HEK293T (cell line): ENCODE data around the gene PTGS2.
"Not testable (repeated sequence)": the region's sequence is repeated elsewhere in the genome, so short reads cannot be mapped to it uniquely, and the experiment has no call there.

Source experiments
- CTCF ChIA-PET: fragments of 350-600 bp; formaldehyde crosslinking; extraction: SDS; loops from one replicate; lab custom pipeline; 2021; ENCODE audit warnings: antibody characterized with exemption, inconsistent platforms; lab: Yijun Ruan, JAX
- POLR2A ChIA-PET: fragments of 350-600 bp; formaldehyde crosslinking; extraction: SDS; loops from one replicate; lab custom pipeline; 2020; ENCODE audit warnings: antibody characterized with exemption, inconsistent platforms; lab: Yijun Ruan, JAX
- DNase-seq: peaks from one replicate; pipeline ENCODE4 v3.0.0; 2012; ENCODE audit warnings: mixed read lengths; ENCODE audit errors: extremely low spot score
- ARNT ChIP-seq: fragments of 450-650 bp; IDR thresholded peaks from 2 replicates; pipeline ENCODE4 v1.6.1; 2017; ENCODE audit warnings: mild to moderate bottlenecking
- BHLHE40 ChIP-seq: fragments of 450-650 bp; IDR thresholded peaks from 2 replicates; pipeline ENCODE4 v1.6.1; 2016; ENCODE audit warnings: mild to moderate bottlenecking, moderate library complexity, borderline replicate concordance
- CTBP1 ChIP-seq: fragments of 450-650 bp; IDR thresholded peaks from 2 replicates; pipeline ENCODE4 v1.6.1; 2016; ENCODE audit warnings: borderline replicate concordance
- ELF4 ChIP-seq: fragments of 450-650 bp; IDR thresholded peaks from 2 replicates; pipeline ENCODE4 v1.6.1; 2017; ENCODE audit warnings: antibody characterized with exemption
- FOXA1 ChIP-seq: fragments of 450-650 bp; IDR thresholded peaks from 2 replicates; pipeline ENCODE4 v1.6.1; 2016; ENCODE audit warnings: mild to moderate bottlenecking
- FOXK2 ChIP-seq: fragments of 450-650 bp; IDR thresholded peaks from 2 replicates; pipeline ENCODE4 v1.6.1; 2016; ENCODE audit warnings: mild to moderate bottlenecking
- FOXM1 ChIP-seq: fragments of 450-650 bp; IDR thresholded peaks from 2 replicates; pipeline ENCODE4 v1.6.1; 2017; ENCODE audit warnings: mild to moderate bottlenecking, borderline replicate concordance
- HDGF ChIP-seq: fragments of 450-650 bp; IDR thresholded peaks from 2 replicates; pipeline ENCODE4 v1.6.1; 2017; ENCODE audit warnings: antibody characterized with exemption, borderline replicate concordance
- L3MBTL2 ChIP-seq: fragments of 450-650 bp; conservative IDR thresholded peaks from 2 replicates; pipeline ENCODE4 v1.6.1; 2016; ENCODE audit warnings: mild to moderate bottlenecking
- LEF1 ChIP-seq: fragments of 450-650 bp; IDR thresholded peaks from 2 replicates; pipeline ENCODE4 v1.6.1; 2017; ENCODE audit warnings: mild to moderate bottlenecking, borderline replicate concordance
- NFRKB ChIP-seq: fragments of 450-650 bp; IDR thresholded peaks from 2 replicates; pipeline ENCODE4 v1.6.1; 2016; ENCODE audit warnings: mild to moderate bottlenecking, moderate library complexity
- PKNOX1 ChIP-seq: fragments of 450-650 bp; IDR thresholded peaks from 2 replicates; pipeline ENCODE4 v1.6.1; 2016
- SP1 ChIP-seq: fragments of 450-650 bp; IDR thresholded peaks from 2 replicates; pipeline ENCODE4 v1.6.1; 2017
- SUZ12 ChIP-seq: fragments of 450-650 bp; IDR thresholded peaks from 2 replicates; pipeline ENCODE4 v1.6.1; 2016; ENCODE audit warnings: mild to moderate bottlenecking
- TARDBP ChIP-seq: fragments of 450-650 bp; IDR thresholded peaks from 2 replicates; pipeline ENCODE4 v1.6.1; 2016
- ZNF384 ChIP-seq: fragments of 450-650 bp; IDR thresholded peaks from 2 replicates; pipeline ENCODE4 v1.6.1; 2016

PTGS2 gene

GRCh38 chr1:186662752-186663151 is 17.5 kb downstream of the PTGS2 start:
- ChIA-PET POLR2A (no interaction called here), CTCF (no interaction called here)
- TF ChIP-seq TARDBP (no peak), L3MBTL2 (no peak)
- no peak for DNase-seq

- CTCF ChIA-PET, result no interaction called here
- no peak for TF ChIP-seq FOXK2
- no peak for TF ChIP-seq L3MBTL2
- no peak for TF ChIP-seq SP1
- no peak for TF ChIP-seq SUZ12
- no peak for TF ChIP-seq TARDBP
- TF ChIP-seq ZNF384, result no peak
- no peak for TF ChIP-seq CTBP1
- no peak for TF ChIP-seq BHLHE40
- TF ChIP-seq PKNOX1, result no peak
- TF ChIP-seq HDGF, result no peak
- no peak for TF ChIP-seq ARNT
- TF ChIP-seq ELF4, result no peak
- TF ChIP-seq FOXM1, result no peak
- DNase-seq, result no peak
- POLR2A ChIA-PET, result no interaction called here
Measured at GRCh38 chr1:186659890-186660341, 20.3 kb downstream of the PTGS2 start.

GRCh38 chr1:186658999-186659398 is 21.2 kb downstream of the PTGS2 start:
- TF ChIP-seq L3MBTL2, result no peak
- no peak for TF ChIP-seq SP1
- TF ChIP-seq FOXA1, result no peak
- no peak for TF ChIP-seq ARNT
- ChIA-PET CTCF (interaction anchor here (0.6 kb wide), 1 partner anchor 1773 kb away, joined by 3 read pairs; no protein-coding TSS in a partner anchor), POLR2A (no interaction called here)
- no peak for DNase-seq

GRCh38 chr1:186657481-186657880 is 22.7 kb downstream of the PTGS2 start:
- DNase-seq, result no peak
- ChIA-PET POLR2A (no interaction called here), CTCF (no interaction called here)
- TF ChIP-seq SUZ12 (no peak), L3MBTL2 (no peak)

GRCh38 chr1:186655876-186656275 is 24.3 kb downstream of the PTGS2 start:
- DNase-seq, result no peak
- ChIA-PET CTCF (interaction anchor here (0.8 kb wide), 1 partner anchor 10 kb away, joined by 3 read pairs; no protein-coding TSS in a partner anchor), POLR2A (no interaction called here)
- no peak for TF ChIP-seq HDGF
- no peak for TF ChIP-seq NFRKB
- TF ChIP-seq CTBP1, result no peak
- TF ChIP-seq TARDBP, result no peak
- TF ChIP-seq LEF1, result no peak
- no peak for TF ChIP-seq FOXK2
- TF ChIP-seq SP1, result no peak
- TF ChIP-seq FOXM1, result no peak
- no peak for TF ChIP-seq BHLHE40

- DNase-seq, result no peak
- ChIA-PET CTCF (no interaction called here), POLR2A (no interaction called here)
- TF ChIP-seq PKNOX1 (no peak), FOXK2 (no peak)
Measured at GRCh38 chr1:186654741-186655140, 25.5 kb downstream of the PTGS2 start.

- DNase-seq, result no peak
- no peak for TF ChIP-seq NFRKB
- TF ChIP-seq SUZ12, result no peak
- TF ChIP-seq LEF1, result no peak
- TF ChIP-seq PKNOX1, result no peak
- no peak for TF ChIP-seq L3MBTL2
- no peak for TF ChIP-seq FOXA1
- no peak for TF ChIP-seq ARNT
- no peak for TF ChIP-seq ZNF384
- no peak for TF ChIP-seq HDGF
- TF ChIP-seq ELF4, result no peak
- no peak for TF ChIP-seq SP1
- POLR2A ChIA-PET, result no interaction called here
- CTCF ChIA-PET, result no interaction called here
Measured at GRCh38 chr1:186653312-186653711, 26.9 kb downstream of the PTGS2 start.

GRCh38 chr1:186648613-186649012 is 31.6 kb downstream of the PTGS2 start:
- ChIA-PET CTCF (no interaction called here), POLR2A (no interaction called here)
- no peak for TF ChIP-seq FOXM1
- TF ChIP-seq SUZ12, result no peak
- TF ChIP-seq BHLHE40, result no peak
- no peak for TF ChIP-seq FOXA1
- no peak for TF ChIP-seq LEF1
- no peak for TF ChIP-seq ARNT
- no peak for TF ChIP-seq SP1
- TF ChIP-seq CTBP1, result no peak
- TF ChIP-seq FOXK2, result no peak
- no peak for TF ChIP-seq PKNOX1
- TF ChIP-seq L3MBTL2, result no peak
- no peak for TF ChIP-seq ELF4
- no peak for TF ChIP-seq TARDBP
- no peak for TF ChIP-seq HDGF
- TF ChIP-seq ZNF384, result no peak
- TF ChIP-seq NFRKB, result no peak
- DNase-seq, result no peak

- CTCF ChIA-PET, POLR2A ChIA-PET, DNase-seq: not testable (repeated sequence)
Measured at GRCh38 chr1:186647985-186648384, 32.2 kb downstream of the PTGS2 start.
